Lung (tissue), 12 donors: Measurements from ENCODE around the gene PICK1. TPM values are rescaled to one million over a fixed set of nuclear protein-coding genes. Genes with fewer than 3 reads are reported as not detected.
"Not testable (repeated sequence)": the region's sequence is repeated elsewhere in the genome, so short reads cannot be mapped to it uniquely, and the experiment has no call there.

ENCODE experiments used
- ATAC-seq: fragments of 200-7000 bp; cut with Tn5 transposase; one replicate; pipeline ENCODE4 v1.9.1; 2020; ENCODE audit warnings: moderate number of reproducible peaks; ENCODE audit not compliant: insufficient read depth, low FRiP score
- DNase-seq, 3 donors: peaks; one replicate each; pipeline ENCODE4 v3.0.0-alpha.2; 2013 to 2017
- H3K27ac ChIP-seq, 2 donors: one replicate each; pipeline ENCODE4 v1.5.1; 2013; ENCODE audit warnings: mild to moderate bottlenecking in 2 of 2, moderate library complexity in 2 of 2, control low read depth in 1 of 2, inconsistent platforms in 1 of 2, low read depth in 1 of 2, low read length in 1 of 2
- H3K27me3 ChIP-seq, 3 donors: one replicate each; pipeline ENCODE4 v1.5.1; 2013; ENCODE audit warnings: low read length in 2 of 3; ENCODE audit not compliant: control insufficient read depth in 3 of 3, insufficient read depth in 3 of 3
- H3K36me3 ChIP-seq, 4 donors: one replicate each; pipeline ENCODE4 v1.5.1; 2013; ENCODE audit warnings: low read length in 4 of 4, mild to moderate bottlenecking in 1 of 4, moderate library complexity in 1 of 4; ENCODE audit not compliant: control insufficient read depth in 4 of 4, insufficient read depth in 4 of 4
- H3K4me1 ChIP-seq, 5 donors: one replicate each; pipeline ENCODE4 v1.5.1; 2013; ENCODE audit warnings: low read length in 5 of 5, mild to moderate bottlenecking in 2 of 5, moderate library complexity in 1 of 5; ENCODE audit not compliant: control insufficient read depth in 5 of 5, insufficient read depth in 5 of 5
- H3K4me3 ChIP-seq: one replicate; pipeline ENCODE4 v1.5.1; 2013; ENCODE audit warnings: mild to moderate bottlenecking, control low read depth, moderate library complexity
- H3K9ac ChIP-seq, 2 donors: one replicate each; pipeline ENCODE4 v1.5.1; 2013; ENCODE audit warnings: low read length in 2 of 2, control low read depth in 1 of 2; ENCODE audit not compliant: insufficient read depth in 1 of 2
- H3K9me3 ChIP-seq, 4 donors: one replicate each; pipeline ENCODE4 v1.5.1; 2013; ENCODE audit warnings: low read length in 3 of 4, mild to moderate bottlenecking in 1 of 4, moderate library complexity in 1 of 4; ENCODE audit not compliant: control insufficient read depth in 4 of 4, insufficient read depth in 3 of 4
- CTCF ChIP-seq: IDR thresholded peaks from 2 replicates; pipeline ENCODE4 v1.5.1; 2012; ENCODE audit warnings: mild to moderate bottlenecking; ENCODE audit errors: control extremely low read depth, extremely low read depth
- WGBS, 2 donors: extraction: QIAGEN DNeasy Blood & Tissue Kit; methylation state at CpG; one replicate each; pipeline ENCODE4 v1.1.7; 2013; 5-methylcytosine and 5-hydroxymethylcytosine counted together
- polyA plus RNA-seq, 2 donors: library from polyadenylated mRNA; stranded (reverse); fragments of 200-250 nt; gene quantifications; one replicate each; pipeline ENCODE4 v1.2.1, GENCODE V29; 2013
- total RNA-seq, 2 donors: library from RNA; depleted of rRNA in 1 of 2; stranded (reverse); fragments of >200 nt in 1 of 2; gene quantifications; one replicate each; pipeline ENCODE4 v1.2.1, GENCODE V29; 2014 to 2021
- donor health status: control.
- donor health status: control.
- donor health status: Bipolar disorder and iron deficiency.
- donor health status: healthy.
- donor health status: DM: yes; HTN: yes; CAD: no.

Gene PICK1
- total and polyA plus RNA-seq, 4 donors = 32.4 to 45.6 (median 37.3) TPM

GRCh38 chr22:38035530-38035885 is 21.7 kb upstream of the PICK1 start:
- TF ChIP-seq CTCF = no peak
- H3K36me3 ChIP-seq = no peaks in the 10 kb centered on the region
- peaks cover 0 to 16% (median 5%) of the 10 kb centered on the region in 5 donors for H3K4me1 ChIP-seq
- WGBS, 2 donors = 88 to 89% methylated on average over 9 of the region's 9 CpGs
- no peak overlapping the region for H3K9ac ChIP-seq
- ATAC-seq (no peak), DNase-seq (no peak)
- H3K27me3 ChIP-seq = no peaks in the 10 kb centered on the region
- H3K9me3 ChIP-seq = peaks cover 0 to 2% (median 0%) of the 10 kb centered on the region in 4 donors
- H3K4me3 ChIP-seq = no peak overlapping the region
- no peak overlapping the region for H3K27ac ChIP-seq

- H3K27ac ChIP-seq = no peak overlapping the region
- no peak overlapping the region for H3K9ac ChIP-seq
- TF ChIP-seq CTCF = no peak
- H3K4me1 ChIP-seq = peaks cover 0 to 16% (median 5%) of the 10 kb centered on the region in 5 donors
- WGBS, 2 donors = 76 to 86% methylated on average over 10 of the region's 10 CpGs
- no peak overlapping the region for H3K4me3 ChIP-seq
- ATAC-seq (no peak), DNase-seq (no peak)
- H3K9me3 ChIP-seq = peaks cover 0 to 2% (median 0%) of the 10 kb centered on the region in 4 donors
- H3K36me3 ChIP-seq = no peaks in the 10 kb centered on the region
- H3K27me3 ChIP-seq = no peaks in the 10 kb centered on the region
Observed at GRCh38 chr22:38036392-38037062, 20.7 kb upstream of the PICK1 start.

- H3K27ac ChIP-seq = not testable (repeated sequence)
- WGBS, 2 donors = 86 to 94% methylated on average over 13 of the region's 13 CpGs
Observed at GRCh38 chr22:38037367-38038150, 19.6 kb upstream of the PICK1 start.

GRCh38 chr22:38038426-38038825 is 18.8 kb upstream of the PICK1 start:
- no peak overlapping the region for H3K9ac ChIP-seq
- no peaks in the 10 kb centered on the region for H3K9me3 ChIP-seq
- TF ChIP-seq CTCF = no peak
- DNase-seq (no peak), ATAC-seq (no peak)
- H3K36me3 ChIP-seq = no peaks in the 10 kb centered on the region
- WGBS, 2 donors = 96 to 99% methylated on average over 23 of the region's 23 CpGs
- H3K27me3 ChIP-seq = no peaks in the 10 kb centered on the region
- H3K4me3 ChIP-seq = no peak overlapping the region
- H3K27ac ChIP-seq = no peak overlapping the region
- H3K4me1 ChIP-seq = peaks cover 0 to 12% (median 2%) of the 10 kb centered on the region in 5 donors

More at GRCh38 chr22:38037367-38038150, 19.6 kb upstream of the PICK1 start:
- not testable (repeated sequence) for H3K9me3 ChIP-seq, H3K9ac ChIP-seq, H3K36me3 ChIP-seq, H3K27me3 ChIP-seq, ATAC-seq, DNase-seq, H3K4me3 ChIP-seq
- H3K4me1 ChIP-seq = peaks cover 0 to 16% (median 5%) of the 10 kb centered on the region in 5 donors
